Lower leg skin (tissue), 4 donors: ENCODE data around the gene NDUFV3. TPM values are rescaled to one million over a fixed set of nuclear protein-coding genes. Genes with fewer than 3 reads are reported as not detected.
"Not testable (repeated sequence)": the region's sequence is repeated elsewhere in the genome, so short reads cannot be mapped to it uniquely, and the experiment has no call there.

Source experiments
- DNase-seq, 2 donors: peaks; one replicate each; pipeline ENCODE4 v3.0.0-alpha.2; 2019; ENCODE audit warnings: low spot score in 2 of 2
- H3K4me3 ChIP-seq: fragments of 200-600 bp; sonication (generic); 2 replicates; pipeline ENCODE4 v1.5.1; 2017; ENCODE audit warnings: mild to moderate bottlenecking, low read depth; ENCODE audit not compliant: poor library complexity, severe bottlenecking
- POLR2A ChIP-seq, 2 donors: fragments of 450-650 bp; IDR thresholded peaks; one replicate each; pipeline ENCODE4 v1.6.1; 2016 to 2017; ENCODE audit warnings: antibody characterized with exemption in 2 of 2, mild to moderate bottlenecking in 1 of 2, moderate library complexity in 1 of 2
- WGBS, 2 donors: methylation state at CpG; one replicate each; pipeline ENCODE4 v1.1.5; 2018; 5-methylcytosine and 5-hydroxymethylcytosine counted together
- intact Hi-C: fragments of 100-400 bp; cut with DNase I; formaldehyde crosslinking; loops from one replicate; pipeline ENCODE4 v1.15.0; 2023; ENCODE audit warnings: low total_unique reads
- microRNA-seq, 2 donors: library from miRNA; unstranded; fragments of <30 nt; microRNA quantifications; one replicate each; pipeline ENCODE4, GENCODE V29; 2016; ENCODE audit warnings: borderline replicate concordance in 2 of 2, borderline number of aligned reads in 1 of 2
- total RNA-seq, 4 donors: library from RNA; depleted of rRNA; stranded (reverse); fragments of >200 nt; gene quantifications; one replicate each; pipeline ENCODE4 v1.1.0, GENCODE V29; 2016
- TF ChIP-seq, protein P1 (sequence below), 3 donors: fragments of 450-650 bp; IDR thresholded peaks; one replicate each; pipeline ENCODE4 v1.5.1; 2016; ENCODE audit warnings: antibody characterized with exemption in 3 of 3, mild to moderate bottlenecking in 3 of 3, moderate library complexity in 2 of 3

NDUFV3 gene
- total RNA-seq, 4 donors from 2014 or later: 41.8 to 65.3 (median 60.0) TPM

DNA sequence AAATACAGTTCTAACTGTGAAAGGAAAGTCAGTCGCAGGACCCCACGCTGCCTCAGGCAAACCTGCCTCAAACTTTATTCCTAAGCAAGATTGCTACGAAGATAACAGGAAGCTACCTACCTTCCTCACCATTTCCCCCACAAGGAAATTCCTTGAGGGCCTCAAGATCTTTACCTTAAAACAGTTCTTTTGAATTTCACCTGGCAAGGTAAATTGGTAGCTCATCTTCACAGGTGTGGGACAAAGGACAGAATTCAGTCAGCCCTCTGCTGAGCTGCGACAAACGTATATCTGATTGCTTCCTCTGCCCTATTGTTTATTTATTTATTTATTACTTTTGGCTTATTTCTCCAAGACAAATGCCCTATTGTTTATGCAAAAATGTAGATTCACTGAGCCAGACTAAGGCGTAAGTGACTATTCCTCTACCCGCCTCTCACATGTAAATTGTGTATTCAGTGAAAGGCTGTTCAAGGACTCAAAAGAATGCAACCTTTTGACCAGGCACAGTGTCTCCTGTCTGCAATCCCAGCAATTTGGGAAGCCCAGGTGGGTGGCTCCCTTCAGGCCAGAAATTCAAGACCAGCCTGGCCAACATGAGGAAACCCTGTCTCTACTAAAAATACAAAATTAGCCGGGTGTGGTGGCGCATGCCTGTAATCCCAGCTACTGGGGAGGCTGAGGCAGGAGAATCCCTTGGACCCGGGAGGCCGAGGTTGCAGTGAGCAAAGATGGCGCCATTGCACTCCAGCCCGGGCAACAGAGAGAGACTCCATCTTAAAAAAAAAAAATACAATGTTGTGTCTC is 63.9 kb downstream of the NDUFV3 start:
- TF ChIP-seq, protein P1, sequence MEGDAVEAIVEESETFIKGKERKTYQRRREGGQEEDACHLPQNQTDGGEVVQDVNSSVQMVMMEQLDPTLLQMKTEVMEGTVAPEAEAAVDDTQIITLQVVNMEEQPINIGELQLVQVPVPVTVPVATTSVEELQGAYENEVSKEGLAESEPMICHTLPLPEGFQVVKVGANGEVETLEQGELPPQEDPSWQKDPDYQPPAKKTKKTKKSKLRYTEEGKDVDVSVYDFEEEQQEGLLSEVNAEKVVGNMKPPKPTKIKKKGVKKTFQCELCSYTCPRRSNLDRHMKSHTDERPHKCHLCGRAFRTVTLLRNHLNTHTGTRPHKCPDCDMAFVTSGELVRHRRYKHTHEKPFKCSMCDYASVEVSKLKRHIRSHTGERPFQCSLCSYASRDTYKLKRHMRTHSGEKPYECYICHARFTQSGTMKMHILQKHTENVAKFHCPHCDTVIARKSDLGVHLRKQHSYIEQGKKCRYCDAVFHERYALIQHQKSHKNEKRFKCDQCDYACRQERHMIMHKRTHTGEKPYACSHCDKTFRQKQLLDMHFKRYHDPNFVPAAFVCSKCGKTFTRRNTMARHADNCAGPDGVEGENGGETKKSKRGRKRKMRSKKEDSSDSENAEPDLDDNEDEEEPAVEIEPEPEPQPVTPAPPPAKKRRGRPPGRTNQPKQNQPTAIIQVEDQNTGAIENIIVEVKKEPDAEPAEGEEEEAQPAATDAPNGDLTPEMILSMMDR (IDR thresholded peaks at IDR 0.05): no peak
- no peak for TF ChIP-seq POLR2A (IDR thresholded peaks at IDR 0.05)
- peak in 1 of 2 donors; percentile 53 for DNase-seq
- no peak overlapping the region for H3K4me3 ChIP-seq
- intact Hi-C loops: no loop called here
- 83 to 84% methylated on average over 13 of the region's 13 CpGs for WGBS, 2 donors

DNA sequence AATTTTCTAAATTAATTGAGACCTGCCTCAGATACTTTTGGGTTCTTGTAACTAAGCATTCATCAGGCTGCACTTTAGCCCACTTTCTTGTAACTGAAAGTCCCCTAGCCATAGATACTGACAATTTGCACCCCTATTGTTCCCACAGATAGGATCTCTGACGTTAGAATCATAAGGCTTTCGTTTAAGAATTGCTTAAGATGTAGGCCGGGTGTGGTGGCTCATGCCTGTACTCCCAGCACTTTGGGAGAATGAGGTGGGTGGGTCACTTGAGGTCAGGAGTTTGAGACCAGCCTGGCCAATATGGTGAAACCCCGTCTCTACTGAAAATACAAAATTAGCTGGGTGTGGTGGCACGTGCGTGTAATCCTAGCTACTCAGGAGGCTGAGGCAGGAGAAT is 65.0 kb downstream of the NDUFV3 start:
- intact Hi-C loops, H3K4me3 ChIP-seq: not testable (repeated sequence)
- WGBS, 2 donors: 61 to 80% methylated on average over 6 of the region's 6 CpGs
- DNase-seq: peak in 1 of 2 donors; percentile 14

GRCh38 chr21:42959728-42960127 is 66.6 kb downstream of the NDUFV3 start:
- WGBS, 2 donors: 83 to 91% methylated on average over 3 of the region's 3 CpGs
- no peak overlapping the region for H3K4me3 ChIP-seq
- intact Hi-C loops: no loop called here
- DNase-seq: no peak
- no peak for TF ChIP-seq POLR2A (IDR thresholded peaks at IDR 0.05)
- TF ChIP-seq, protein P1 (IDR thresholded peaks at IDR 0.05): no peak

- TF ChIP-seq, protein P1 (IDR thresholded peaks at IDR 0.05): no peak
- no peak for TF ChIP-seq POLR2A (IDR thresholded peaks at IDR 0.05)
- WGBS, 2 donors: 56 to 72% methylated on average over 6 of the region's 6 CpGs
- no peak overlapping the region for H3K4me3 ChIP-seq
- intact Hi-C loops: no loop called here
- peak in 1 of 2 donors; percentile 9 for DNase-seq
These were observed 69.4 kb downstream of the NDUFV3 start for GRCh38 chr21:42962380-42963007.

Small RNAs within 50 kb of the gene (microRNA-seq; reads per million reads assigned to microRNA genes)
- 0 reads per million in 2 donors for gene MIR5692B

Other genes starting within 250 kb of the NDUFV3 start
- gene PDE9A, start 239.7 kb upstream of the NDUFV3 start, total RNA-seq: 10 to 100 TPM in 2 of 4 donors, 1 to 10 TPM in 2; 2.1 to 16.3 (median 9.0) TPM
- 10 to 100 TPM; 10.3 to 17.4 (median 12.0) TPM for gene WDR4, start 13.8 kb upstream of the NDUFV3 start, total RNA-seq
- gene ERVH48-1, start 32.3 kb downstream of the NDUFV3 start, total RNA-seq: not detected
- gene PKNOX1, start 81.3 kb downstream of the NDUFV3 start, total RNA-seq: 10 to 100 TPM in 2 of 4 donors, 1 to 10 TPM in 2; 4.9 to 13.8 (median 8.8) TPM
- gene CBS, start 182.5 kb downstream of the NDUFV3 start, total RNA-seq: 1 to 10 TPM; 2.6 to 8.2 (median 3.1) TPM
- gene U2AF1, start 214.3 kb downstream of the NDUFV3 start, total RNA-seq: 10 to 100 TPM; 19.2 to 57.6 (median 19.5) TPM